HG03066 (cell line): Measurements from ENCODE around the gene CACNA1H.

Experiments
- ATAC-seq: cut with Tn5 transposase; IDR thresholded peaks from one replicate; pipeline ENCODE4 v1.9.1; 2021; ENCODE audit warnings: low read depth; ENCODE audit not compliant: unreplicated experiment

The CACNA1H gene

DNA sequence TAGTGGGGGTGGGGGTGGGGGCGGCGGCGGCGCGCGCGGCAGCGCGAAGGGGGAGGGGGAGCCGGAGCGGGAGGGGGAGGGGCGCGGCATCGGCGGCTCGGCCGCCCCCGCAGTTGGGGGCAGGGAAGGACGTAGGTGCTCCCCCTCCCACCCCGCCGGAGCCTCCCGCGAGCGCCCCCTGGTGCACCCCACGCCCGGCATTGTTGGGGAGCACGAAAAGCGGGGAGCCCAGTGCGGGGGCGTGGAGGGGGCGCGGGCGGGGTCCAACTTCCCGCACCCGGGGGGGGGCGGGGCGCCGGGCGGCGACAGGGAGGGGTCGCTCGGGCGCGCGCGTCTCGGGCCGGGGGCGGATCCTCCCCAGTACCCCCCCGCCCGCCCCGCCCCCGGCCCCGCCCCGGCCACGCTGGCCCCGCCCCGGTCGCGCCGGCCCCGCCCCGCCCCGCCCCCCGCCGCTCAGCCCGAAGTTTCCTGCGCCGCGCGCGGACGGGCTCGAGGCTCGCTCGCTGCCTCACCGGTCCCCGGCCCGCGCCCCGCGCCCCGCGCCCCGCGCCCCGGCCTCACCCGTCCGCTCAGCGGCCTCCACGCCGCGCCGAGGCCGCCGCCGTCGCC, at the start of gene CACNA1H:
Gene CACNA1H, plus strand, starts transcription at position 456 of the 609 bp plus-strand sequence. CDS start 632 bp downstream, outside the sequence.
- ATAC-seq = no peak

DNA sequence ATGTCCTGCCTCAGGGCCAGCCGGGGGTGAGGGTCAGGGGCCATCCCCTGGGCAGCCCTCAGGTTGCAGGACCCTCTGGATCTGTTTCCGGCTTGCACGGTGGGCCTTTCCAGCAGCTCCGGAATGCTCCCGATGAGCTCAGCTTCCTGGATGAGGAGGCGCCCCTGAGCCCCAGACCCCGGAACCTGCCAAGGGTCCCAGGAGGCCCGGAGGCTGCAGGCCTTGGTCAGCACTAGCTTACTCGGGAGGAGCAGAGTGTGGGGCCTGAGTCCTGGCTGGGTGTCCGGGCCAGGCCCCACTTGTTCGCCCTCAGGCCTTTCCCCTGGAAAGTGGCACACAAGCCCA, 49.3 kb upstream of the CACNA1H start:
- ATAC-seq = no peak

DNA sequence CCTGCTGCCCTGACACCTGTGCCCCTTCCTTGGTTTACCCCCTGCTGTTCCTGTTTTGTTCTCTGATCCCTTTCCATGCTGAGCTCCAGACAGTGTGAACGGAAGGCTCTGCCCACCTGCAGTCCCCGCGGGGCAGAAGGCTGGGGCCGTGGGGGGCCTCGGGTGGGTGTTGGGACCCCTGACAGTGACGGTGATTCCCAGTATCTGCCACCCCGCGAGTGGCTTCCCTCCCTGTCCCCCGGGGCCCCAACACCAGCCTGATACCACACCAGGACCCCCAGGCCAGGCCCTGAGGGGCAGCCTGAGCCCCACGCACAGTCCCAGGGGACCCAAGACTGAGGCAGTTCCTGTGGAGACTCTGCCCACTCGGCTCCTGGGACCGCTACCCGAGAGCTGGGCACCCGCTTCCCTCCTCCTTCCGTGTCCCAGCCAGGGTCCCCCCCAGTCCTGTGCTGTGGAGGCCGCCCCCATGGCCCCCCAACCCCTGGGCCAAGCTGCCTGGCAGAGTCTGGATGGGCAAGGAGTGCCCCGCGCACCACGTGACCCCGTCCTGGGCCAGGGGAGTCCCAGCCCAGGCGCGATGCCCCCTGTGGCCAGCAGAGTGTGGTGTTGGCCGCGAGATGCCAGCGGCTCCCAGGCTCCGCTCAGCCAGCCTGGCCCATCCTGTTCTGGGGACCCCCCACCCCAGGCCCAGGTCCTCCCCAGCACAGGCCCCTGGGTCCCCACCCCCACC, 46.9 kb upstream of the CACNA1H start:
- no peak for ATAC-seq

DNA sequence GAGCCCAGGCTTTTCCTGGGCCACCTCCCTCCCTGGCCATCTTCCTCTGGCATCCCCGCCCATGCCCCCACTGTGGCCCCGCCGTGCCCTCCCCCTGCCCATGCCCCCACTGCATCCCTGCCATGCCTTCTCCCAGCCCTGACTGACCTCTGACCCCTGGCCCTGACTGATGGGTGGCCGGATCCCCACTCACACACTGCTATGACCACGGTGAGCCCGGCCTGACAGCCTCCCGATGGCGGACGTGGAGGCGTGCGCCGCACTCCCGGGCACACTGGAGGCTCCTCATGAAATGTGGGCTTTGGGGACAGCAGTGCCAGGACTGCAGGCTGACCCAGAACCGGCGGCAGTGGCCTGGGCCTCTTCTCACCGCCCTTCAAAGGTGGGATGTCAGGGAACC, 46.2 kb upstream of the CACNA1H start:
- ATAC-seq = no peak

DNA sequence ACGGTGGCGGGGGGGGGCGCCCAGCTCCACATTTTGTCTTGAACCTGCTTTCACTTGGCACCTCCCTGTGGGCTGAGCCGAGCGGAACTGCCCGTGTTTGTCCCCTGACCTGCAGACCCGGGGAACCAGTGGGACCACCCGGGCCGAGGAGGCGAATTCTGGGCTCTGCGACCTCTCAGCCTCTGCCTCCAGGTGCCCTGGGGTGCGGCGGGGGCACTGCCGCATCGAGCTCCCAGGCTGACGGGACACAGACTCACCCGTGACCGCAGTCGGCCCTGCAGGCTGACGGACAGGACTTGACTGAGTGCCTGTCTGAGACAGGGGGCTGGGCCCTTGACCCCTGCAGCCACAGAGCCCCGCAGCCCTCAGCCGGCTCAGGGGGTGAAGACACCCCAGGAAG, 45.8 kb upstream of the CACNA1H start:
- no peak for ATAC-seq

DNA sequence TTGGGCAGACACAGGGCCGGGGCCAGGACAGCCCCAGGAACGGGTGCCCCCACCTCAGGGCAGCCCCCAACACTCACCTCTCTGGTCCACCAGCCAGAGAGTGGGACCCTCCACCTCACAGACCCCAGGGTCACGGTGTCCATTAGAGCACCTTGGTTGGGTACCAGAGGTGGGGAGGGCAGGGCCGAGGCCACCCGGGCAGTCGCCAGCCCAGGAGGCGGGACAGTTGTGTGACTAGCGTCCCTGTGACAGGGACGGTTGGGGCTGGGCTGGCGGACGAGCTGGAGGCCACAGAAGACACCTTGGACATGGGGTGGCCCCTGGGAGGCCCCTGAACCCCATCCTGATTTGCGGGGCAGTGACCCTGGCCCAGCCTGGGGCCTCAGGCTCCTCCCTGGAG, 45.2 kb upstream of the CACNA1H start:
- ATAC-seq = no peak

DNA sequence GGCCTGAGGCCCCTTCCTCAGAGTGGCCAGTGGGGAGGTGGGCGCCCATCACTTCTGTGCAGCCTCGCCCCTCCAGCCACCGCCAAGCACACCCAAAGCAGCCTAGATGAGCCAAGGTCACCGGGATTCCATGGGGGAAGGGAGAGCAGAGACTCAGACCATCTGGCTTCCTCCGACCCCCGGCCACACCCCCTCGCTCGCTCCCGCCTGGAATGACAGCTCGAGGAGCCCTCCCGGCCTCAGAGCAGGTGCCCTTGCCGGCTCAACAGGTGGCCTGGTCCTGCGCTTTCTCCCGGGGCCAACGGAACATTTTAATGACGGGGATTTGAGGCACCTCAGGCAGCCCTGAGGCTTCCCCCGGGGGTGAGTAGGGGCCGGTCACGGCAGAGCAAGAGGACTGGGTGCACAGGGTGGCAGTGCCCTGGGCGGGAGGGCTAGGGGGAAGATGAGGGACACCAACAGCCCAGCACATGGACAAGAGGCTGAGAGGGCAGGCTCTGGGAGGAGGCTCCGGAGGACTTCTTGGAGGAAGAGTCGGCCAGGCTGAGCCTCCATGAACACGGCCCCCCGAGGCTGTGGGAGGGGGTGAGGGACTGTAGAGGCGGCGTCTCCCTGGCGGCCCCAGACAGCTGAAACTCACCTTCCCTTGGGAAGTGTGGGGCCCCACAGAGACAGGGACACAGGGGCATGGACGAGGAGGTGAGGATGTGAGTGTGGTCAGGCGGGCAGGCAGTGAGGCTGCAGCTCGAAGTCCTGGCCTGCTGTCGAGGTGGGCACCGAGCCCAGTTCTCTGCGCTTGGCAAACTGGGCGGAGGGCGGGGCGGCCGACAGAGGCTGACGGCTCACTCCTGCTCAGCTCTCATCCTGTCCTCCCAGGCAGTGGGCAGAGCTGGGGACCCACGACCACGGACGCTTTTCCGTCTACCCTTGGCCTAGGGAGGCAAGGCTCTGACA, 44.3 kb upstream of the CACNA1H start:
- ATAC-seq = no peak

DNA sequence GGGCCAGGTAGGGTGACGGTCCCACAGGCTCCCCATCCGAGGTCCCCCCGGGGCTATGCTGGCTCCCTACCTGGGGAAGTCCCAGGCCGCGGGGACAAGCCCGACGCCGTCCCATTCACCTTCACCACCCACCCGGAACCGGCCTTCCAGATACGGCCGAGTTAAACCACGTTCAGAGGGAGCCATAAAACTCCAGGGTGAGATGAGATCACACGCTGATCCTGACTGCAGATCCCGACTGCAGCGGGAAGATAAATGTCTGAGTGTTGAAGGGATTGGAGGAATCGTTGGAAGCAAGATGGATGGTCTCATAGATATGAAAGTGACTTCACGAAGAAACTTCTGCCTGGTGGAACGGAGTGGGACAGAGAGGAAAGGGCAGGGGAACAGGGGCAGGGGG, 43.3 kb upstream of the CACNA1H start:
- no peak for ATAC-seq

DNA sequence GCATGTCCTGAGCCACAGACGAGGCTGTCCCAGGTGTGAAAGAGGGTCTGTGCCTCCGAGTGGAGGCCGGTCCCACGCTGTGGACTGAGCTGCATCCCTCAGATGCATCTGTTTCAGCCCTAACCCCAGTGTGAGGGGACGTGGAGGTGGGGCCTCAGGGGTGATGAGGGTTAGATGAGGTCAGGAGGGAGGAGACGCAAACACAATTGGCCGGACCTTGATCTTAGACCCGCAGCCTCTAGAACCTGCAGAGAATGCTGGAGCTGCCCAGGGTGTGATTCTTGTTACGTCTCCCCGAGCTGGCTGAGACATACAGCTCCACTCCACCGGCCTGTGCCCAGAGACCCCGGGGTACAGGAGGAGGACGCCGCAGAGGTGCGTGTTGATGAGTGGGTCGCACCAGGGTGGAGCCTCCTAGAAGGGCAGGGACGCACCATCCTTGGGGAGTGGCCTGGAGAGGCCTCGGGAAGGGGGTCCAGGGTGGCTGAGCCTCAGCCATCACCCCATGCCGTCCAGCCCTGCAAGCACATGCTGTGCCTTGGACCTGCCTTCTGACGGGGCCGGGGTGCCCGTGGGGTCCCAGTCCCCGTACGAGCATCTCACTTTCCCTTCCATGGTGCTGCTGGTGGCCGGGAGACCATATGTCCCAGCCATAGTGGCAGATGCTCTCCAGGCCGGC, 40.3 kb upstream of the CACNA1H start:
- no peak for ATAC-seq

DNA sequence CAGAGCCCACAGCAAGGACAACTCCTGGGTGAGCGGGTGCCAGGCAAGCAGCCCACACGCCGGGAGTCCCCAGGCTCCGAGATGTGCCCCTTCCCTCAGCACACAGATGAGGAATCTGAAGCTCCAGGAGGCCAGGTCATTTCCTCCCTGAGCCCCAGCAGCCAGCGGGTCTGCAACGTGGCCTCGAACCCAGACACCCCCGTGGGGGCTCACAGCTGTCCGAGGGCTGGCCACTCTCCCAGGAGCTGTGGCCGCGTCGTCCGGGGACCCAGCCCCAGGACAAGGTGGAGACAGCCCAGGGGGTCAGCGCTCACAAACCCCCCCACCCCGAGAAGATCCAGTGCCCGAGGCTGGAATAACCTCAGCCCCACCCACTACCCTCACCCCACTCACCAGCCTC, 39.4 kb upstream of the CACNA1H start:
- no peak for ATAC-seq

DNA sequence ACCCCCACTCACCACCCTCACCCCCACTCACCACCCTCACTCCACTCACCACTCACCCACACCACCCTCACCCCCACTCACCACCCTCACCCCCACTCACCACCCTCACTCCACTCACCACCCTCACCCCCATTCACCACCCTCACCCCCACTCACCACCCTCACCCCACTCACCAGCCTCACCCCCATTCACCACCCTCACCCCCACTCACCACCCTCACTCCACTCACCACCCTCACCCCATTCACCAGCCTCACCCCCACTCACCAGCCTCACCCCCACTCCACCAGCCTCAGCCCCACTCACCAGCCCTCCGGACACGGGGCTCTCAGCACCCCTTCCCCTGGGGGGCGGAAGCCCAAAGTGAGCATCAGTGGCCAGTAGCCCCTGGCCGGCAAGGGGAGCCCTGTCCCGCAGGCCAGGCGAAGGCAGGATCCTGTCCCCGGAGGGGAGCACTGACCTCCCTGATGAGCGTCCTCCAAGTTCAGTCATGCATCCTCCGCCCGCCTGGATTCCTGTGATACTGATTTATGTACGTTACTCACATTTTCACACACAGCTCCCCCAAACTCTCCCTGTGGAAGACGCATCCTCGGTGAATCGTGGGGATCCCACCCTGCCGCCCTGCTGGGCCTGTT, 38.9 kb upstream of the CACNA1H start:
- no peak for ATAC-seq

DNA sequence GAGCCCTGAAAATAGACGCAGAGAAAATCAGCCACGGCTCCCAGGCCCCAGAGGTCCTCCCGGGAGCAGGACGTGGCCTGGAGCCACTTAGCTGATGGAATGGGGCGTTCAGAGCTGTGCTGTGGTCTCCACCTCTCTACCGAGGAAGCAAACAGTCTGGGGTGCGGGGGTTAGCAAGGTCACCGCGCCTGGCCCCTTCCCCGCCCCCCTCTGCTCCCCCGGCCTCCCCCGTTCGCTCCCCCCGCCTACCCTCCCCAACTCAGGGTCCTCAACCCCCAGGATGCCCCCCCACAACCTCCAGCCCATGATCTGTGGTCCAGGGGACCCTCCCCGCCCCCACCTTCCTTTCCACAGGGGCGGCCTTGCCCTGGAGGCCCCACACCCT, 36.2 kb upstream of the CACNA1H start:
- ATAC-seq = no peak

DNA sequence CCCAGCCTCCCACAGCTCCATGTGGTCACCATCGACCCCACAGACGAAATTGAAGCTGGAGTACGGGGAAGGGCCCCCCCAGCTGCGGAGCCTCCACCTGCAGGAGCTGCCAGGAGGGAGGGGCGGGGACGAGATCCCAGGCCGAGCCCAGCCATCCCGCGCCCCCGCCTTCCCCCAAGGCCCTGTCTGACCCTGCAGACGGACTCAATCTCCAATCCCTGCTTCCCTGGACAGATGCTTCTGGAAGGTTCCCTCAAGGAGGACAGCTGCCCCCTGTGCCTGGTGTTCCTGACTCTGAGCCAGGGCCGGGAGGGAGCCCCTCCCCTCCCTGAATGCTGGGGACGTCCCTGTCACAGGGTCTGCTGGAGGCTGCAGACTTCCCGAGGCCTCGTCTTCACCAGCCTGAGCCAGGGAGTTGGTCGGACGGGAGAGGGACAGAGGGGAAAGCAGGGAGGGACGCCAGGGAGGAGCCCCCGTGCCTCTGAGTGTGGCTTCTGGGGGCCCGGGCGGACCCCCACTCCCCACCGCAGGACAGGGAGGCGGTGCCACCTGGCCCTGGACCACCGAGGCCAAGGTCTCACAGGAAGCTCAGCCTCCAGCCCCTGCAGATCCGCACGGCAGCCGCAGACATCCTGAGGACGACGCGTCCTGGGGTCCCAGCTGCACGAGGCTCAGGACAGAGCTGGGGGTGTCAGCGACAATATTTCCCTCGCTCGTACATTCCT, 35.6 kb upstream of the CACNA1H start:
- no peak for ATAC-seq

DNA sequence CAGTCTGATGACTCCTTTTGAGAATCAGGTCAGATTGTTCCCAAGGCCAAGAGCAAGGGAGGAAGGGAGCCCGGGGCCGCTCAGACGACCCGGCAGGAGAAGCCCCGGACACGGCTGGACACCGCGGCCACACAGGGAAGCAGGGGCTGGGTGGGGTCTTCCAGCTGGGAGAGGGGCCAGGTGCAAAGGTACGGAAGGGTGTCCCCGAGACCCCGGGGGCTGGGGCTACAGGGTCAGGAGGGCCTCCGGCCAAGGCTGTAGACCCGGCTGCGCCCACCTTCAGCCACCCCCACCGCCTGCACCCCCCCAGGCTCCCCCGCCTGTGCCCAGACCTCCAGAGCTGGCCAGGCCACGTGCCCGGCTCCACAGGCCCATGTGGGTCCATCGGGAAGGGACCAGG, 35.0 kb upstream of the CACNA1H start:
- no peak for ATAC-seq

DNA sequence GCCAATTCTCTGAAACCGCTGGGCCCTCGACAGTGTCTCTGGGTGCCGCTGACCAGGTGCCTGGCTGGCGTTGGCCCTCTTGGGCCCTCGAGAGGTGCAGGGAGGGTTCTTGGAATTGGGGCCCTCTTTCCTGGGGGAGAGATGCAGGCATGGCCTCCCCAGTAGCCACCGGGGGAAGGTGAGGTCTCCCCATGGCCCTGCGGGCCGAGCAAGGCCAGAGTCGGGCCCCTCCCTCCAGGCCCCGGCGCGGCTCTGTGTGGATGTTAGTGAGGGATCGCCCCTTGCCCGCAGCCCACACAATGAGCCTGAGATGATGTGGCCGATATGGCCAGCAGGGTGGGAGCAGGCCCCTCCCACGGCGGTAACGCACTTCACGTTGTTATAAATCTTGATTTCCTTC, 33.8 kb upstream of the CACNA1H start:
- ATAC-seq = no peak

DNA sequence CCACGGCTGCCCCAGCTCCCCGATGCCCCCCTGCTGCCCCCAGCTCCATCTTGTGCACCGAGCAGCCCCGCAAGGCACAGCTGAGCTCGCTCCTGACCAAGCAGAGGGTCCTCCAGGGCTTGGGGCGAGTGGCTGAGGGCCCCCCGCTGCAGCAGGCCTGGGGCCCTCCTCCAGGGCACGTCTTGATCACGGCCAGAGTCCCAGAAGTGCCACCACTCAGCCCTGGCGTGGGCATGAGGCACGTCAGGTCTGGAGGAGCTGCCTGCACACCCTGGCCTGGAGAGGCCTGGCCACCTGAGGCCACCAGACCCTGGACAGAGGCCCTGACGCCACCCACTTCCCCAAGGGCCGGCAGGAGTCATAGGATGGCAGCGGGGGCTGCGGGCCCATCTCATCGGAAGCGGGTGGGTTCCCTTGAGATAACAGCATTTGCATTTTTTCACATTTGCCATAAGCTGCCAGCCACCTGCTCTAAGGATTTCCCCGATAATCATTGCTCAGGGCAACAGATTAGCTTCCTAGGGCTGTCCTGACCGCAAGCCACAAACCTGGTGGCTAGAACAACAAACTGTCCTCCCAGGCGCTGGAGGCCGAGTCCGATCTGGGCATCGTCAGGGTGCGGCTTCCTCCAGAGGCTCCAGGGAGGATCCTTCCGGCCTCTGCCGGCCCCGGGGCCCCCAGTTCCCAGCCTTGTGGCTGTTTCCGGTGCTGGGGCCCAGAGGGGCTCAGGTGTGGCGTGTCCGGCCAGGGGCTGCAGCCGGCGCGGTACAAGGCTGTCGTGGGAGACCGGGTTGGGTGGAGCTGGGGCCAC, 32.9 kb upstream of the CACNA1H start:
- ATAC-seq = no peak

DNA sequence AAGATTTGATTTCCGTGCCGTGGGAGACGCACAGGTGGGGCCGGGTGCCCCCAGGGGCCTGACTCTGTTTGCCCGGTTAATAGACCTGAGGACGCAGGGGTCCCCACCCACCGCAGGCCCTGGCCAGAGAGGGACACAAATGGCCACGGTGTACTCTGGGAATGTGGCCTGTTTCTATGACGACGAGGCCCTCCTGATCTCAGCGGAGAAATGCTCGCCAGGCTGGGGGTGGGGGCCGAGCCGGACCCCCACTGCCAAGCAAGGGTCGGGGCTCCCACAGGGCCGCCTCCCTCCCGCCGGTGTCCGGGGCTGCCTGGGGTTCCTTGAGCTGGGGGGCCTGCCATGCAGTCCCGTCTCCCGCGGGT, 32.3 kb upstream of the CACNA1H start:
- ATAC-seq = no peak

DNA sequence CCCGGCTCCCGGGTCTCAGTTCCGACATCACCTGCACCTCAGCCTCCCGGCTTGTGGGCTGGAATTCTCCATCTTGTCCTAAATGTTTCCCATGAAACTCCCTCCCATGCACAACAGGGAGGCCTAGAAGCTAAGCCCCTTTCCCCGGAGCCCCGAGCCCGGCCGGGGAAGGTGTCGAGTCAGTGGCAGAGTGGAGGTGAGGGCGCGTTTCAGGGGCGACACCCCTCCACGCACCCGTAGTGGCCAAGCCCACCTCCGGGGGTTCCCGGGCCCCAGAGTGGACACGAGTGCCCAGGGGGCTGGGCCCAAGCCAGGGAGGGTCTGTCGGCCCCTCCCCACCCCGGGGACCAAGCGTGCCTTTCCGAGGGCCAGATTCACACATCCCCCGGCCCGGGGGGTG, 31.9 kb upstream of the CACNA1H start:
- ATAC-seq = no peak
